ENCODE data around the gene PLEKHS1. TPM values are rescaled to one million over a fixed set of nuclear protein-coding genes. Genes with fewer than 3 reads are reported as not detected.

The PLEKHS1 gene
- total RNA-seq, 1 donor from 2014 or later: not detected

- DNase-seq (no peak), ATAC-seq (ENCODE audit: low read depth) (no peak)
- intact Hi-C loops (cut with micrococcal nuclease): no loop called here
- H3K4me3 Mint-ChIP-seq: no peak overlapping the region
- no peaks in the 10 kb centered on the region for H3K4me1 Mint-ChIP-seq
- ChIA-PET POLR2A (no interaction called here), CTCF (no interaction called here)
- H3K27me3 Mint-ChIP-seq: no peaks in the 10 kb centered on the region
- no peak overlapping the region for H3K27ac Mint-ChIP-seq
- peaks cover 36% of the 10 kb centered on the region for H3K36me3 Mint-ChIP-seq (ENCODE audit: low read depth)
- no peak for TF ChIP-seq CTCF (IDR thresholded peaks at IDR 0.05)
- H3K9me3 Mint-ChIP-seq: peaks cover 3% of the 10 kb centered on the region
Observed at GRCh38 chr10:113732966-113733365, 18.5 kb upstream of the PLEKHS1 start.

GRCh38 chr10:113733635-113734034 lies 17.8 kb upstream of the PLEKHS1 start:
- Mint-ChIP-seq H3K4me3 (no peak overlapping the region), H3K36me3 (ENCODE audit: low read depth) (peaks cover 30% of the 10 kb centered on the region), H3K27me3 (no peaks in the 10 kb centered on the region), H3K4me1 (no peaks in the 10 kb centered on the region), H3K27ac (no peak overlapping the region), H3K9me3 (peaks cover 3% of the 10 kb centered on the region)
- no peak for TF ChIP-seq CTCF (IDR thresholded peaks at IDR 0.05)
- POLR2A ChIA-PET: no interaction called here
- intact Hi-C loops (cut with micrococcal nuclease): no loop called here
- CTCF ChIA-PET: no interaction called here
- DNase-seq: no peak
- no peak for ATAC-seq (ENCODE audit: low read depth)

- Mint-ChIP-seq H3K4me3 (no peak overlapping the region), H3K4me1 (no peaks in the 10 kb centered on the region), H3K36me3 (ENCODE audit: low read depth) (peaks cover 11% of the 10 kb centered on the region), H3K27me3 (no peaks in the 10 kb centered on the region), H3K27ac (no peak overlapping the region), H3K9me3 (no peaks in the 10 kb centered on the region)
- POLR2A ChIA-PET: no interaction called here
- ATAC-seq (ENCODE audit: low read depth): no peak
- no peak for TF ChIP-seq CTCF (IDR thresholded peaks at IDR 0.05)
- intact Hi-C loops (cut with micrococcal nuclease): no loop called here
- CTCF ChIA-PET: no interaction called here
- DNase-seq: no peak
Observed at GRCh38 chr10:113735913-113736312, 15.6 kb upstream of the PLEKHS1 start.

GRCh38 chr10:113736576-113736975 lies 14.9 kb upstream of the PLEKHS1 start:
- DNase-seq (no peak), ATAC-seq (ENCODE audit: low read depth) (no peak)
- no peak overlapping the region for H3K27ac Mint-ChIP-seq
- H3K9me3 Mint-ChIP-seq: no peaks in the 10 kb centered on the region
- POLR2A ChIA-PET: no interaction called here
- TF ChIP-seq CTCF (IDR thresholded peaks at IDR 0.05): no peak
- H3K36me3 Mint-ChIP-seq (ENCODE audit: low read depth): peaks cover 6% of the 10 kb centered on the region
- H3K27me3 Mint-ChIP-seq: no peaks in the 10 kb centered on the region
- H3K4me1 Mint-ChIP-seq: no peaks in the 10 kb centered on the region
- intact Hi-C loops (cut with micrococcal nuclease): no loop called here
- H3K4me3 Mint-ChIP-seq: no peak overlapping the region
- CTCF ChIA-PET: interaction anchor here (0.9 kb wide), 1 partner anchor 364 kb away, joined by 3 read pairs; no protein-coding TSS in a partner anchor

GRCh38 chr10:113739031-113739430 lies 12.5 kb upstream of the PLEKHS1 start:
- ChIA-PET POLR2A (no interaction called here), CTCF (interaction anchor here (0.9 kb wide), 1 partner anchor 60 kb away, joined by 3 read pairs; no protein-coding TSS in a partner anchor)
- TF ChIP-seq CTCF (IDR thresholded peaks at IDR 0.05): no peak
- DNase-seq (no peak), ATAC-seq (ENCODE audit: low read depth) (no peak)
- peaks cover under 1% of the 10 kb centered on the region for H3K27me3 Mint-ChIP-seq
- intact Hi-C loops (cut with micrococcal nuclease): no loop called here
- H3K4me1 Mint-ChIP-seq: no peaks in the 10 kb centered on the region
- no peaks in the 10 kb centered on the region for H3K9me3 Mint-ChIP-seq
- no peaks in the 10 kb centered on the region for H3K36me3 Mint-ChIP-seq (ENCODE audit: low read depth)
- no peak overlapping the region for H3K27ac Mint-ChIP-seq
- no peak overlapping the region for H3K4me3 Mint-ChIP-seq

Data from activated B cell treated with CpG ODN at 0.5 μM for 24 hours (primary cell).